GM18498 (cell line): ENCODE results near the gene SLC25A47.
"Not testable (repeated sequence)": the region's sequence is repeated elsewhere in the genome, so short reads cannot be mapped to it uniquely, and the experiment has no call there.

Experiments used
- ATAC-seq: cut with Tn5 transposase; IDR thresholded peaks from one replicate; pipeline ENCODE4 v1.9.1; 2021; ENCODE audit warnings: mild to moderate bottlenecking, moderate library complexity; ENCODE audit not compliant: unreplicated experiment

SLC25A47 gene, protein sequence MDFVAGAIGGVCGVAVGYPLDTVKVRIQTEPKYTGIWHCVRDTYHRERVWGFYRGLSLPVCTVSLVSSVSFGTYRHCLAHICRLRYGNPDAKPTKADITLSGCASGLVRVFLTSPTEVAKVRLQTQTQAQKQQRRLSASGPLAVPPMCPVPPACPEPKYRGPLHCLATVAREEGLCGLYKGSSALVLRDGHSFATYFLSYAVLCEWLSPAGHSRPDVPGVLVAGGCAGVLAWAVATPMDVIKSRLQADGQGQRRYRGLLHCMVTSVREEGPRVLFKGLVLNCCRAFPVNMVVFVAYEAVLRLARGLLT

DNA sequence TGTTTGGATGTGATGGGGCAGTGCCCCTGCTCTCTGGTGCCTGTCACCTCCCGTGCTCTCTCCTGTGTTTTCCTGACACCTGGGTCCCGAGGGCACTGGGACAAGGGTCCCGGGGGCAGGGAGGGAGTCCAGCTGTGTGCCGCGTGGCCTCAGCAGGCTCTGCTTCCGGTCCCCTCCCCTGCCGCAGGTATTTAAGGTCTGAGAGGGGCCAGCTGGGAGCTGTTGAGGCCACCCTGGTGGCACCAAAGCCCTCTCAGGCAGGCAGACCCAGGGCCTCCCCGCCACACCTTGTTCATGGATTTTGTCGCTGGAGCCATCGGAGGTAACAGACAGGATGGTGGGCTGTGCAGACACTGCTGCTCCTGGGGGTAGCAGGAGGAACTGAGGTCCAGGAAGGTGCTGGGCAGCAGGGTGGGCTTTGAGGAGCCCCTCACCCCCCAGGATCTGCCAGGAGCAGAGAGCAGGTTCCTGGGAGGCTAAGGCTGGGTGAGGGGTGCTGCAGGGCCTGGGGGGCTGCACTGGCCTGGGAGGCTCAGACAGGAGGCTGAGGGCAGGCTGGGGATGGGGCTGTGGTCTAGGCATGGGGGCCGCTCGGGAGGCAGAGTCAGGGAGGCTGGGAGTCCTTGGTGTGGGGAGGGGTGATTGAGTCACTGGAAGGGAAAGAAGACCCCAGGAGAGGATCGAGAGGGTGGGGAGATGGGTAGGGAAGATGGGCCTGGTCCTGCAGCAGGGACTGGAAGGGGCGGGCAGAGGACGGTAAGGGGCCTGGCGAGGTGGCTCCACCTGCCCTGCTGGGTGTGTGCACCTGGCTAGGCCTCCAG lies at the start of gene SLC25A47:
SLC25A47 (plus strand) TSS at position 219 of the 821 bp plus-strand sequence; CDS start at position 295, 76 bp downstream.
- no peak for ATAC-seq

- ATAC-seq: no peak
These were observed 48.9 kb upstream of the SLC25A47 start for GRCh38 chr14:100274250-100274649.

DNA sequence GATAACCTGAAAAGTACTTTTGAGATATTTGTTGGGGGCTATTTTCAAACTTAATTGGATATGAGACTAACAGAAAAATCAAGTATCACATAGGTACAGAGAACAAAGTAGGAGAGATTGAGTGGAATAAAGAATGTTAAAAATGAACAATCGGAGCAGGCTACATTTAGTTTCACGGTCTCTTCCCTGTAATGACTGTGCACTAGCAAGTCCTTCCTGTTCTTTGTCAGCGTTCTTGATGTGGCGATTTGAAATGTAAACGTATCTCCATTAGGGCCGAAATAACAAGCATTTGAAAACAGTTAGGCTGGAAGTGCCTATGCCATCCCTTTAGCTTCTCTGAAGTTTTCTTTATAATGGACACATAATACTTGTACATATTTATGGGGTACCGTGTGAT lies 47.9 kb upstream of the SLC25A47 start:
- no peak for ATAC-seq

GRCh38 chr14:100278702-100279101 lies 44.4 kb upstream of the SLC25A47 start:
- ATAC-seq: peak; percentile 76

GRCh38 chr14:100279133-100279532 lies 44.0 kb upstream of the SLC25A47 start:
- no peak for ATAC-seq

GRCh38 chr14:100279563-100279962 lies 43.6 kb upstream of the SLC25A47 start:
- ATAC-seq: no peak

DNA sequence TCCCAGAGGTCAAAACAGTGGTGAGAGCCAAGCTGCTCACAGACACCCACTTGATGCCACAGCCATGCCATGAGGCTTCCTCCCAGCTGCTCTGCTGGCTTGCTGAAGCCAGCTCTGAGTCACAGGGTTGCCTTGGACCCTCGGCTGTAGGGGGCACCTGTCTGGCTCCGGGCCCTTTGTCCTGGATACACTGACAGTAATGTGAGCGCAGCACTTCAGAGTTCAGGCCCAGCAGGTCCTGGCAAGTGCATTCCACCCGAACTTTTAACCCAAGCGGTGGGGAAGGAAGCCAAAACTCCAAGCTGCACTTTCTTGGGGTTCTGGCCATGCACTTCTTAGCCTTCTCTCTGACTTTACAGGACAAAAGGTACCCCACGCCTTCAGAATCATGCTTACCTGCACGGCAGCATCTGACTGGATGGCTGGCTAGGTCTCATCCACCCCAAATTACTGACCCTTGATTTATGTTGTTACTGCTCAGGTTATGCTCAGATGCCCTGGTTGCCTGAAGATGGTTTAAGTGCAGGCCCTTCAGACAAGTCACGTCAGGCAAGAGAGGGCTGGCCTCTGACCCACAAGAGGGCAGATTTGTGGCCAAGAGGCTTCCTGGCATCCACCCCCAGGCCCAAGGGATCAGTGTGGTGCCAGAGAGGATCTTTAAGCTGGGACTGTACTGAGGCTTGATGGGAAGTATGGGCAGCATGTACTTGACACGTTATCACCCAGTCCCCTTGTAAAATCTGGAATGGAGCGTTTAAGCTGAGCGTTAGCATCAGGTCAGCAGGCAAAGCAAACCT lies 41.7 kb upstream of the SLC25A47 start:
- ATAC-seq: no peak

GRCh38 chr14:100282083-100282350 lies 41.1 kb upstream of the SLC25A47 start:
- no peak for ATAC-seq

DNA sequence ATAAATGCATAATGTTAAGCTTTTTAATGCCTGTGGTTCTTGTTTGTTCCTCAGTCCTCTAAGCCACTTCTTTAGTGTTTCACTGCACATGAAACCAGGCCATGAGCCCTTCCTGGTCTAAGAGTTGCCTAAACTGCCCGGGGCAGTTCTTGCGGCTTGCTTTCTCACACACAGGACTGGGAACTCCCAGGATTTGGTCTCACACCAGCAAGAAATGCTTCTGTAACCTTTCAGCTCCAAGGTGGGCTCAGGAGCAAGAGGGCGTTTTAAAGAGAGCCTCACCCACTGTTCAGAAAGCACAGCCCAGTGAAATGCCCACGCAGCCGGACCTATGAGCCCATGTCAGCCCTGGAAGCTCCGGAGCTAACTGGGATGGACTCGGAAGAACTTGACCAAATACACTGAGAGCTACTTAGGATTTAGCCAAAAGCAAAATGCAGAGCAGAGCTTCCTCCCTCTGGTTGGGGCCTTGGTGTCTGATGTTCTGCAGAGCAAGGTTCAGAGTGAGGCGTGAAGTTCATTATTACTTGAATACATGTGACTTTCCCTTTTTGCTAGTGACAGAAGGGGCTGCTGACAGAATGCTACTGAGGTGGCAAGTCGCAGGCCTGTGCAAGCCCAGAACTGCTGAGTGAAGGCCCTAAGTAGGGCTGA lies 40.2 kb upstream of the SLC25A47 start:
- no peak for ATAC-seq

GRCh38 chr14:100283436-100283835 lies 39.7 kb upstream of the SLC25A47 start:
- not testable (repeated sequence) for ATAC-seq

- no peak for ATAC-seq
These were observed 38.9 kb upstream of the SLC25A47 start for GRCh38 chr14:100283984-100284881.

DNA sequence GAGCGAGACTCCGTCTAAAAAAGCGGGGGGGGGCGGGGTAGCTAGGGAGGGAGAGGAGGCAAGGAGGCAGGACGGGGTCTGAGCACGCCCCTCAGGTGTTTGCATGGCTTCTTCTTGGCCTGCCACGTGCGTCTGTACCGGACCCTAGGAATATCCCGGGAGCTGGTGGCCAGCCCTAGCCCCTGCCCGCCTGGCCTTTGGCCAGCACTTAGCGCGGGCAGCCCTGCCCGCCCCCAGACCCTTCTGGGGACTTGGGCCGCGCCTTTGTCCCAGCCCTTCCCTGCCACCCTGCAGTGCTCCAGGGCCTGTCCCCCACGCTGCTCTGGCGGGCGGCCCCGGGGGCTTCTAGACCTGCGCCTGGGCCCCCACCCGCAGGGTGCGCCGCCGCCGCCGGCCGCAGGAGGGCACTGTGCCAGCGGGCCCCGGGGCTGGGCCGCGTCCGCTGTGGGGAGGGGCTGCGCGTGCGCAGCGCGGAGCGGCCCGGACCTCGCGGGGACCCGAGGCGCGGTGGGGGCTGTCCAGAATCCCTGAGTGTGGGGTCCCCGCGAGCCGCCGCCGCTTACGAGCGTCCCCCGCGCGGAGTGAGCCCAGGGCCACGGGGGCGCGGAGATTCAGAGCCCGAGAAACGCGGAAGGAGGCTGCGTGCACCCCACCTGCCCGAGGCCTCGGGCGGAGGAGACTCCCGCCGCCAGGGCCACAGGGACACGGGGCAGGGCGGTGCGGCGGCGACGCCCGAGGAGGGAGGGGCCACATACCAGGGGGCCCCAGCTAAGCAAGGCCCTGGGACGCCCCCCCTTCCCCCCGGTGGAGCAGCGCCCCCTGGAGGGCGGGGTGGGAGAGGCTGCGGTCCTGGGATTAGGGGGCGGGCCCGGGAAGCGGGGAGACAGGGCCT lies 37.9 kb upstream of the SLC25A47 start:
- ATAC-seq: peak; percentile 93

DNA sequence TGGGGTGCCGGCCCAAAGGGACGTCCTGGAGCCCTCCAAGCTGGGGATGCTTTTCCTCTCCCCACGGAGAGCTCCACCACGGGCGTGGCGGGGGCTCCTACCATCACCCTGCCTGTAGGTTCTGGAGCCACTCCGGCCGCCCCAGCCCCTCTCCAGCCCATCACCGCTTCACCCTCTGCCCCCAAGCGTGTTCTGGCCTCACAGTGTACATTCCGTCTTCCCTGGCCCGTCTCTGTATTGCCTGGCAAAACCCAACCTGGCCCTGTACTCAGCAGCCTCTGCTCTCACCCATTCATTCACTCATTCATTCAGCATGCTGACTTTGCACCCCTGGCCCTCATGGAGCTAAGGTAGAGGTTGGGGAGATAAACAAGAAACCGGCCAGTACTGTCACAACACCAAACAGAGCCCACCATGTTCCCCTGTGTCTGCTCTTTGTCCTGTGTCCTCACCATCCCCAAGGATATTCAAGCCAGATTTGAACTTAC lies 37.2 kb upstream of the SLC25A47 start:
- ATAC-seq: no peak

GRCh38 chr14:100286484-100287191 lies 36.5 kb upstream of the SLC25A47 start:
- no peak for ATAC-seq

DNA sequence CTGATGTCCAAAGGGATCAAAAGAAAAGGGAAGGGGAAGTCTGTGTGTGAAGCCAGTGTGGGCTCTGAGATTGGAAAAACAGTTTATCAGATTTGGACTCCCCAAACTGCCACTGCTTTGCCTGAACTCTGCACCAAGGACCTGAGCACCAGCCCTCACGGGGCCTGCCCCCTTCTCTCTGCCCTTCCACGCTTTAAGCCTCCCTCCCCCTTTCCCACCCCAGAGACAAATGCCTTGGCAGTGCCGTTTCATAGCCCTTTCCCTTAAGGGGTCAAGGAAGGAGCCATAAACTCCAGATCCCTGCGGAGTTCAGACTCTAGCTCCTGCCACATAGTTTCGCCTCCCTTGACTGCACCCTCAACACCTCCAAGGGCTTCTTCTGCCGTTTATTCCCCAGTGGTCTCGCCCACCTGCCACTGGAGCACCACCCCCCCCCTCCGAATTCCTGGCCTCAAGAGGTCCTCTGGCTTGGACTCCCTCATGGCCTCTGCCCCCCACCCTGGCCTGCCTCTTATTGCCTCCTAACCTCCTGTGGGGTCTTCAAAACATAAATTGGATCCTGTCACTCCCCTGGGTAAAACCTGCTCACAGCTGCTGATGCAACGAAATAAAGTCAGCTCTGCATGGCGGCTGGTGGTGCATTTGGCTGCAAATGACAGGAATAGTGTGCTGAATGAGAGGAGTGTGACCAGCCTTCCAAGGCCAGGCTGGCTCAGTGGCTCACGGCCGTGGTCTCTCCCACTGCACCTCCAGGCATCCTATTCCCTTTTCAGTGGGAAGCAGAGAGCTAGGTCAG lies 35.7 kb upstream of the SLC25A47 start:
- no peak for ATAC-seq

DNA sequence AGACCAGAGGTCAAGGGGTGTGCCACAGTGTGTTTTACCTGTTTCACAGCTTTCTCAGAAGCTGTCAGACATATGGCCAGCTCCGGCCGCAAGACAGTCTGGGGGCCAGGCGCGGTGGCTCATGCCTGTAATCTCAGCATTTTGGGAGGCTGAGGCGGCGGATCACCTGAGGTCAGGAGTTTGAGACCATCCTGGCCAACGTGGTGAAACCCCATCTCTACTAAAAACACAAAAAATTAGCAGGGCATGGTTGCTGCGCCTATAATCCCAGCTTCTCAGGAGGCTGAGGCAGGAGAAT lies 35.2 kb upstream of the SLC25A47 start:
- not testable (repeated sequence) for ATAC-seq

GRCh38 chr14:100288382-100289185 lies 34.6 kb upstream of the SLC25A47 start:
- no peak for ATAC-seq
